Frontal cortex (tissue), 4 donors: Measurements from ENCODE around the gene XIRP2. TPM values are rescaled to one million over a fixed set of nuclear protein-coding genes. Genes with fewer than 3 reads are reported as not detected.
A peak's percentile ranks its signal among the peaks of the same experiment; 100 is the strongest.
"Not testable (repeated sequence)": the region's sequence is repeated elsewhere in the genome, so short reads cannot be mapped to it uniquely, and the experiment has no call there.

ENCODE experiments used
- DNase-seq, 2 donors: peaks; one replicate each; pipeline ENCODE4 v3.0.0; 2012; ENCODE audit warnings: low spot score in 2 of 2
- FAIRE-seq: peaks from 2 replicates; lab custom pipeline; 2012; peaks lifted over from hg19 to GRCh38; lab: Jason Lieb, UNC
- total RNA-seq: library from RNA; depleted of rRNA; stranded (reverse); fragments of >200 nt; gene quantifications from one replicate; pipeline ENCODE4 v1.2.3, GENCODE V29; 2014
- donor health status: control.
- donor health status: control.
- donor health status: control.

XIRP2 gene
- total RNA-seq, 1 donor from 2014 or later = 0.41 TPM

DNA sequence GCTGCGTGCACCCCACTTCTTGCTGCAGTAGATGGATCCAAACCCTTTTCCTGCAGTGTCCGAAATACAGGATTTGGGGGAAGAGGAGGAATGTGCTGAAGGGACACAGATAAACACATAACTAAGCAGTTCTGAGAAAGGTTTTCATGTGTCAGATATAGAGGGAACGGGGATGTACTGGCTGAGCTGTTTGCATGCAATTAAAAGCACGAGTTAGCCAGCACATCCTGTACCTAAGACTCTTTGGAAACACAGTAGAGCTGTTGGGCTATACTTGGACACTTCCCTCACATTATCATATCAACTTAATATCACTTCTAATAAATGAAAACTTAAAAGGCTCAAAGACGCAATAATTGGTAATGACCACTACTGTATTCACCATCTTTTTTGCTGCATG lies 377.4 kb downstream of the XIRP2 start:
- DNase-seq = no peak
- no peak for FAIRE-seq

DNA sequence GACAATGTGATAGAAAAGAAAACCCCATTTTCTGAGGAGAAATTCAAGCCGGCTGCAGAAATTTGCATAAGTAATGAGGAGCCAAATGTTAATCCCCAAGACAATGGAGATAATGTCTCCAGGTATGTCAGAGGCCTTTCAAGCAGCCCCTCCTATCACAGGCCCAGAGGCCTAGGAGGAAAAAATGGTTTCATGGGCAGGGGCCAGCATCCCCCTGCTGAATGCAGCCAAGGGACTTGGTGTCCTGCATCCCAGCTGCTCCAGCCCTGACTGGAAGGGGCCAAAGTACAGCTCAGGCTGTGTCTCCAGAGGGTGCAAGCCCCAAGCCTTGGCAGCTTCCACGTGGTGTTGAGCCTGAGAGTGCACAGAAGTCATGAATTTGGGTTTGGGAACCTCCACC lies 380.0 kb downstream of the XIRP2 start:
- not testable (repeated sequence) for FAIRE-seq

DNA sequence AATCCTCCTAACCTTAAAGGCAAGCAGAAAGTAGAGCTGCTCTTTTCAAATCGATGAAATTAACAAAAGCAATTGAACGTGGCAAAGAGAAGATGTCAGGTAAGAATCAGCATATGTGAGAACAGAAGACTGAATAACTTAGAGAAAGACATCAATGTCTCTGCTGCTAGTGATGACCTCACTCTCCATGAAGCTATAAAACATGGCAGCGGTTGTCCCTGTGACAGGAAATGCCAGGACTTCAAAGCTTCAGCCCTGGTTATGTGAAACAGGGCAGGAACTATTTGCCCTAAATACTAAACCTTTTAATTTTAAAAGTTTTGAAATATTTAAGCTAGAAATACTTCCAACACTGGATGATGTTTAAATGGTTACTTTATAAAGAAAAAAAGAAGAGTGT lies 383.7 kb downstream of the XIRP2 start:
- DNase-seq (no peak), FAIRE-seq (no peak)

More for the DNA sequence above, 380.0 kb downstream of the XIRP2 start:
- DNase-seq = not testable (repeated sequence)

DNA sequence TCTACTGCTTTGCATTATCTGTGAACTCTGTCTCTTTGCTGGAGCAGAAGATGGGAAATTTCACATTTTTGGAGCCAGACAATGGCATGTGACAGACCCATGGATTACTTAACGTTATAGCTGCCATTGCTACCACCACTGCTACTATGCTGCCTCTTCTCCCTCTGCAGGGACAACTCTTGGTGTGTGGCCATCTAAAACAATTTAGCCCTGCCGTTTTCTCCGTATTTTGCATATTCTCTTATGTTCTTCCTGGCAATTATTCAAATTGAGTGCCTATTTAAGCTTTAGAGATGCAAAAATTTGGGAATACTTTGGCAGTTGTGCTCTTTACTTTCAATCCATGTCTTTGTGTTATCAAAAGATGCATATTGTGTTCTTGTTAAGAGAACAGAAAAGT lies 386.8 kb downstream of the XIRP2 start:
- no peak for FAIRE-seq
- no peak for DNase-seq

DNA sequence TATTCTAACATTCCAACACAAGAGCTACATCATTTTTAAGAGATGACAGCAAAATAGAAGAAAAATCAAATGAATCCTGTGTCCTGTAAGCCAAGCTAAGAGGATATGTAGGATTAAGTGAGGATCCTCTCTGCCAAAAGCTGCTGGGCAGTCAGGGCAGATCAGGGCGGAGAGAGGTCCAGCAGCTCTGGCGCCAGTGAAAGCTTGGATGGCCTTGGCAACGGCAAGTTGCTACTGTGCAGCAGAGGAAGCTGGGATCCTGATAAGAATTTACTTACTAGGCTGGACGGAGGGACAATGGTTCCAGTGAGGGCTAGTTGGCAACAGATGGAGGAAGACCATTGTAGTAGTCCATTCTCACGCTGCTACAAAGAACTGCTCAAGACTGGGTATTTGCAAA lies 391.5 kb downstream of the XIRP2 start:
- DNase-seq (no peak), FAIRE-seq (no peak)

DNA sequence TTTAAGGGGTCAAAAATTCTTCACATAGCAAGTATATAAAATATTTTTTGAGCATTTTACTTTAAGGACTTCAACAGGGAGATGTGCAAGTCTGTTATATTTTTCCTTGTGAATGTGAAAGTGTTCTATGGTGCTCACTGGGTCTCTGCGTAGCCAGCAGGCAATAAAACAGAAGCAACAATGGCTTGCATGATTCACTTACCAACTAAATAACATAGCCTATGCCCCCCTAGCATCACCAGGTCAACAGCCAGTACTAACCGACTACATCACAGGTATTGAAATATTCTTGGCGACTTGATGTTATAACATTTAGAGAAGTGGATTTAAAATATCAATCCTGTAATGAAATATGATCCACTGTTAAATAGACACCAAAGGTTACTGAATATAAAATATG lies 398.9 kb downstream of the XIRP2 start:
- FAIRE-seq = no peak
- DNase-seq = no peak

DNA sequence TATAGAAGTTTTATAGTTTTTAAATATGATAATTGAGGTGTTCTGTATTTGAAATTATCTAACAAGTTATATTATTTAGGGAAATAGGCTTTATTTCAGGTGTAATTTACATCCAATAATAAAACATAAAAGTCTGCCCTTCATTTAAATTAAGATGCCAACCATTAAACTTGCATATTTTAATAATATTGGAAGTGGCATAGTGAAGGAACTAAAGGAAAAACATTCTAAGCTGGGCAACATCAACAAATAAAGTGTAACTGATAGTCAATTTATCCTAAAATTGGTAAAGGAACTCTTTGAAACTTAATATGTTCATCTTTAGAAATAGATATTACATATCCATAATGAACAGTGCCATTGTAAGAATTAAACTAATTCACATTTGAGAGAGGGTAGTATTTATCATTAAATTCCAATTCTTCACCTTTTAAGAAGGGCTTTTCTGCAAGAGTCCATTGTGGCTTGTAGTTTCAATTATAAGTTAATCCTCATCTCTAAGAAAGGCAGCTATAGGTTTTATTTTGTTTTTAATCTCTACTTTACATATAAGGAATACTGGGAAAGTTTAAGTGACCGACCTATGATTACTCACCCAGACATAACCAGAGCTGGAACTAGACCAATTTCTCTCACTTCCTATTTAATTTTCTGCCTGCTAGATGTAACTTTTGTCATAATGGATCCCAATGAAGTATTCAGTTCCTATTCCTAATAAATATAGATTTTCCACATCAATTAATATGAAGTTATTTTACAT lies 401.6 kb downstream of the XIRP2 start:
- DNase-seq (no peak), FAIRE-seq (no peak)

DNA sequence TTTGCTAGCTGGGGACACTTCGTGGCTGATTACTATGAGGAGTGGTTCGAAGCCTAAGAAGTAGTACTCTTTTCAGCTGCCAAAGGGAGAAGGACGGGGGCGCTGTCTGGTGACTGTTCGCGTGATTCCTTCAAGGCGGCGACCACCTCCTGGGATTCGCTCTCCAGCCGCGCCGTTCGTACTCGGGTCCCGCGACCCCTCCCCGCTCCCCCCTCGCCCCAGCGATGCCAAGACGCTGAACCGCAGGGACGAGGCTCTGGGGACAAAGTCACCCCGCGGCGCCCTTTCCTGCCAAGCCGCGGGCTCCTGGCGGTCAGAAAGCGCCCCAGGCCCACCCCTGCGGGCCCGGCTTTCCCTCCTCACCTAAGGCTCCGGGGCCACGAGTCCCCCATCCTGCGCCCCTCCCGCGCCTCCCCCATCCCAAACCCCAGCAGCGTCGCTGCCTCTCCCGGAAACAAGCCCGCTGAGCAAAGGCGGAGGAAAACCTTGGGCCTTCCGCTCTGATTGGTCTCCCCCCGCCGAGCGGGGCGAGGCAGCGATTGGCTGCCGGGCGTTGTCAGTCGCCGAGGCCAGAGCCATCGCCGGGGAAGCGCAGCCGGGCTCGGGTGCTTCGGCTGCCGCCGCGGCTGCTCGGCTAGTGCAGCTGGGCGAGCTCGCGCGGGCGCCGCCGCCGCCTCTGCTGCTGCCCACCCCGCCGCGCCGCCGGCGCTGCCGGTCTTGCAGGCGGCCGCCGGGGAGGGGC lies 404.3 kb downstream of the XIRP2 start, which contains the start of gene B3GALT1:
Gene B3GALT1 (plus strand): TSS at position 572 of the 742 bp plus-strand sequence.
- no peak for FAIRE-seq
- peak; percentile 85 to 91 for DNase-seq

DNA sequence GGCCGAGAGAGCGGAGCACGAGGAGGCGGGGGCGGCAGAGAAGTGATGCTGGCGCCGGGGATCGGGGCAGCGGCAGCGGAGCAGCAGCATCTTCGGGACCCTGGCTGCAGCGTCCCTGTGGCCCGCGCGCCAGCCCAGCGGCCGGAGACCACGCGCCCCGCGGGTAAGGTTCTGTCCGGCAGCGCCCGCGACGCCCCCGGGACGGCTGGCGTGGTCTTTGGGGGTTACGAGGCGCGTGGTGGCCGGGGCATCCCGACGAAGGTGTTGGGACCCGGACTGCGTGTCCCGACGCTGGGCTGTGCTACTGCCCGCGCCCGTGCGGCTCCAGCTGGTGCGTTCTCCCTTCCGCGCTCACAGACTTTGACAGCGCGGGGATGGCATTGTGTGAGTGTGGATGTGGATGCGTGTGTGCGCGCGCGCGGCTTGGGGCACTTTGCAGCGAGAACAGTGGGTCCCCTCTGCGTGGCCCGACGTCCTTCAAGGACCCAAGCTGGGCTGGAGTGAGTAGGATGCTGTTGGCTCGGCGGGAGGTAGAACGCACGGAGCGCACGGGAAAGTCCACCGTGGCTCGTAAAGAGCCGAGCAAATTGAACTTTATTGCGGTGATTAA lies 405.0 kb downstream of the XIRP2 start:
- FAIRE-seq = no peak
- DNase-seq = peak in 1 of 2 donors; percentile 24

DNA sequence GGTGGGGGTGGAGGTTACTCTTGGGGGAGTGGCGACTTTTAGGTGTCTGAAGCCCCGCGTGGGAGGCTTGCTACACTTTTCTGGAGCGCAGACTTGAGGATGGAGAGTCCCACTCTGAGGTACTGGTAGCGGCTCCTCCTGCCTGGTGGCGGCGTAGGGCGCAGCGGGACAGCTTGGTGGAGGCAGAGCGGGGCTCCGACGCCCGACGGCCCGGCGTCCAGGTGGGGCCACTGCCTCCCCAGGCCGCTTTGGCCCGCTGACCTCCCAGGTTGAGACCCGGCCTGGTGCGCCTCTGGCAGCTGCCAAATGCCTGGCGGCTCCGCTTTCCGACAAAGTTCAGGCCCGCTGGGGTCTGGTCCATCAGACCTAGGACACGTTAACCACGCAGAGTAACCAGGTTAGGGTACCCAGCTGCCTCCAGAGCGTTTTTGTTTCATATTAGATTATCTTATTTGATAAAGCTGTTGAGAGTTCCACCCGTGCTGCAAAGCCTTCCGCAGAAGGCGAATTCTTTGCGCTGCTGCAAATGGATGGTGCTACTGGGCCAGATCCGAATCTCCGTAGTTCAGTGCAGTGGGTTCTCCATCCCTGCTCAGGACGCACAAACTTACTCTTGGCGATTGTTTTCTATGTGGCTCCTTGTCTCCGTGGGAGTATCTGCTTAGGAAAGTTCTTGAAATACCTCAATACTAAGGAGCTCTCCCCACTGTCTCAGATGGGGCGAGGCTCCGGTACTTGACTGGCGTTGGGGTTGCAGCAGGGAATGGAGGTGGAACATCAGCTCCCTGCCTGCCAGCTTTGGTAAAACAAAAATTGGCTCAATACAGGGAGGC lies 405.9 kb downstream of the XIRP2 start:
- FAIRE-seq (no peak), DNase-seq (peak; percentile 10 to 19)

DNA sequence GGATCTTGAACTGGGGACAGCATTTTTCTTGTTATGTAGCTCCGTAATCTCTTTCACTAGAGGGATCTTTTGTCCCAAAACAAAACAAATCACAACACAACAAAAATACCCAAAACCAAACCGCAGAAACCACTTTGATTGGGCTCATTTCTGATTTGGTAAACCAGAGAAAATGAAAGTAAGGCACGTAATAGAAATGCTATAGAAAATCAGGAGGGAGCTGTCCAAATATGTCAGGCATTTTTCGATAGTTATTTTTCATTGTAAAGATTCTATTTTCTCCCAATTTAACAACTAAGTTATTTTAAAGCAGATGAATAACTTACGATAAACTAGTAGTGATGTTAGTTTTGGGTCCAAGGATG lies 406.5 kb downstream of the XIRP2 start:
- FAIRE-seq (no peak), DNase-seq (no peak)

DNA sequence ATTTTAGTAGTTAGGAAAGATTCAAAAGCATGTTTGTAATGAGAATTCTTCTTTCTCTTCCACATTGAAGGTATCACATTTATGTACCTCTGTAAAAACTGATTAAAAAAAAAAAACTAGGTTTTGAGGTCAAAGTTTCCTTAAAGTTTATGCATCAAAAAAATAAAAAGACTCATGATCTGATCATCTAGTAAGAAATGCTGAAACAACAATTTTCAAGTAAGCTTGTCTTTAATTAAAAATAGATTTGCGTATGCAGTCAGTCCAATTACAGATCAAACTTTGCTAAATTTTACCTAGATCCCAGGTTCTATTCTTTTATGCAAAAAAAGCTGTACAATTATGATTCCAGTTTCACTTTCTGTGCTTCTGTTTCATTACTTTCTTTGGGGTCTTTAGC lies 409.0 kb downstream of the XIRP2 start:
- DNase-seq = no peak
- no peak for FAIRE-seq

DNA sequence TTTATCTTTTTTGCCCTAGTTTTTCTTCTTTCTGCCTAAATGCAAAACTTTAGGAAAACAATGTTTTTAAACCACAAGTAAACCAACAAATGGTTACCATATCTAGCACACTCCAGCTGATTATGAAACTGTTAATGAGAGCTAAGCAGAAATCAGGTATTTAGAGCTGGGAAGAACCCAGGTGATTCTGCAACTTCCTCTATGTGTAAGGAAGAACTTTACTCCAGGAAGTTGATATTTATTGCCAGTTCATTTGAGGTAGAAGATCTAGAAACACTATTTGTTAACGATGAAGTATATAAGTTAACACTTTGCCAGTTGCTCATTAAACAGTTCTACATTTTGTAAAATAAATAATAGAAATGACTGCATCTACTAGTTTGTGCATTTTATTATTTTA lies 409.7 kb downstream of the XIRP2 start:
- FAIRE-seq (no peak), DNase-seq (no peak)
